SU-DHL-6 (cell line): ENCODE data around the gene TMEM192.
"Not testable (repeated sequence)": the region's sequence is repeated elsewhere in the genome, so short reads cannot be mapped to it uniquely, and the experiment has no call there.

Source experiments
- H2AFZ ChIP-seq: fragments of 200-600 bp; sonication (generic); 2 replicates; pipeline ENCODE4 v1.6.1; 2014; ENCODE audit warnings: low read depth, mild to moderate bottlenecking, moderate library complexity, mixed read lengths, antibody characterized with exemption, low read length; ENCODE audit not compliant: severe bottlenecking
- H3F3A ChIP-seq: fragments of 200-600 bp; shearing (Covaris generic); 2 replicates; pipeline ENCODE4 v1.6.0; 2016; ENCODE audit warnings: antibody characterized with exemption, mild to moderate bottlenecking; ENCODE audit not compliant: insufficient read depth
- H3K27ac ChIP-seq: fragments of 200-600 bp; sonication (generic); 2 replicates; pipeline ENCODE4 v1.5.1; 2016; ENCODE audit warnings: low read depth, mild to moderate bottlenecking, low read length, moderate library complexity, mixed read lengths
- H3K27me3 ChIP-seq: fragments of 200-600 bp; sonication (generic), shearing (Covaris generic); 2 replicates; pipeline ENCODE4 v1.6.0; 2014; ENCODE audit warnings: mild to moderate bottlenecking, low read length
- H3K36me3 ChIP-seq: fragments of 200-600 bp; sonication (generic); 2 replicates; pipeline ENCODE4 v1.6.1; 2014; ENCODE audit warnings: mild to moderate bottlenecking, low read length, mixed read lengths
- H3K4me2 ChIP-seq: fragments of 300-600, 200-600 bp; shearing (Covaris generic), sonication (generic); 2 replicates; pipeline ENCODE4 v1.6.0; 2014; ENCODE audit warnings: low read length, low read depth, mild to moderate bottlenecking; ENCODE audit not compliant: poor library complexity, severe bottlenecking
- H3K4me3 ChIP-seq: fragments of 200-600 bp; sonication (generic); 2 replicates; pipeline ENCODE4 v1.5.1; 2014; ENCODE audit warnings: antibody characterized with exemption, low read length, mild to moderate bottlenecking, mixed read lengths; ENCODE audit not compliant: insufficient read depth, poor library complexity, severe bottlenecking
- H3K79me2 ChIP-seq: fragments of 200-600 bp; sonication (generic); 2 replicates; pipeline ENCODE4 v1.6.1; 2014; ENCODE audit warnings: mild to moderate bottlenecking, low read length, moderate library complexity; ENCODE audit not compliant: insufficient read depth
- H3K9ac ChIP-seq: fragments of 200-600 bp; sonication (generic); 2 replicates; pipeline ENCODE4 v1.7.0; 2014; ENCODE audit warnings: mild to moderate bottlenecking, low read length
- H3K9me2 ChIP-seq: fragments of 200-600 bp; sonication (generic); replicated peaks from 2 replicates; pipeline ENCODE4 v1.6.1; 2014; ENCODE audit warnings: low read length; ENCODE audit not compliant: insufficient read depth
- H3K9me3 ChIP-seq: fragments of 200-600 bp; sonication (generic); 2 replicates; pipeline ENCODE4 v1.6.1; 2014; ENCODE audit warnings: low read length, mixed read lengths; ENCODE audit not compliant: insufficient read depth
- H4K20me1 ChIP-seq: fragments of 200-600 bp; sonication (generic); 2 replicates; pipeline ENCODE4 v1.6.1; 2014; ENCODE audit warnings: low read depth, mild to moderate bottlenecking, antibody characterized with exemption, low read length, moderate library complexity, mixed read lengths
- EZH2phosphoT487 ChIP-seq: fragments of 200-600 bp; sonication (generic), shearing (Covaris generic); conservative IDR thresholded peaks from 2 replicates; pipeline ENCODE4 v1.6.1; 2018; ENCODE audit warnings: mild to moderate bottlenecking, antibody characterized with exemption, low read length, moderate library complexity, mixed read lengths
- TF ChIP-seq, protein P1 (sequence below): fragments of 200-600 bp; sonication (generic); IDR thresholded peaks from one replicate; pipeline ENCODE4 v1.5.1; 2017; ENCODE audit warnings: antibody characterized with exemption, mild to moderate bottlenecking, low read length, moderate library complexity; ENCODE audit not compliant: insufficient read depth, poor library complexity, severe bottlenecking

TMEM192 gene

DNA sequence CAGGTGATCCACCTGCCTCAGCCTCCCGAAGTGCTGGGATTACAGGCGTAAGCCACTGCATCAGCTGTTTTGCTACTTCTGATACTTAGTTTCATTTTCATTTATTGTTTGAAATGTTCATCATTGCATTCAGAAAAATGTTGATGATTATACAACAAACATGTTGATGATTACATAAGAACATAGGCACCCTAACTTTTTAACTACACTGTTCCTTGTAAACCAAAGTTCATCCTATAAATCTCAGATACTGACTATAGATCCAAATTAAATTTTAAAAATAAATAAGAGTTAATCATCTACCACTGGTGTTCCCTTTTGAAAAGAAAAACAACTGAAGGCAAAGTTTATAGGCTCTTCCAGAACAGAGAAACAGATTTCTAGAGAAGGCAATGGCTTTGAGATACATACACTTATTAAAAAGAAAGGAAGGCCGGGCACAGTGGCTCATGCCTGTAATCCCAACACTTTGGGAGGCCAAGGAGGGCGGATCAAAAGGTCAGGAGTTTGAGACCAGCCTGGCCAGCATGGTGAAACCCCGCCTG is 35.6 kb downstream of the TMEM192 start:
- H3K9me3 ChIP-seq = no peaks in the 10 kb centered on the region
- H3K9ac ChIP-seq = no peak overlapping the region
- H2AFZ ChIP-seq = no peak overlapping the region
- no peak overlapping the region for H3K4me2 ChIP-seq
- H3K4me3 ChIP-seq = no peak overlapping the region
- no peaks in the 10 kb centered on the region for H3F3A ChIP-seq
- no peaks in the 10 kb centered on the region for H3K27me3 ChIP-seq
- no peaks in the 10 kb centered on the region for H3K9me2 ChIP-seq
- H3K27ac ChIP-seq = no peak overlapping the region
- H4K20me1 ChIP-seq = no peaks in the 10 kb centered on the region
- peaks cover 12% of the 10 kb centered on the region; the same call in 1 of the 2 replicates for H3K36me3 ChIP-seq
- H3K79me2 ChIP-seq = no peaks in the 10 kb centered on the region
- TF ChIP-seq, protein P1, sequence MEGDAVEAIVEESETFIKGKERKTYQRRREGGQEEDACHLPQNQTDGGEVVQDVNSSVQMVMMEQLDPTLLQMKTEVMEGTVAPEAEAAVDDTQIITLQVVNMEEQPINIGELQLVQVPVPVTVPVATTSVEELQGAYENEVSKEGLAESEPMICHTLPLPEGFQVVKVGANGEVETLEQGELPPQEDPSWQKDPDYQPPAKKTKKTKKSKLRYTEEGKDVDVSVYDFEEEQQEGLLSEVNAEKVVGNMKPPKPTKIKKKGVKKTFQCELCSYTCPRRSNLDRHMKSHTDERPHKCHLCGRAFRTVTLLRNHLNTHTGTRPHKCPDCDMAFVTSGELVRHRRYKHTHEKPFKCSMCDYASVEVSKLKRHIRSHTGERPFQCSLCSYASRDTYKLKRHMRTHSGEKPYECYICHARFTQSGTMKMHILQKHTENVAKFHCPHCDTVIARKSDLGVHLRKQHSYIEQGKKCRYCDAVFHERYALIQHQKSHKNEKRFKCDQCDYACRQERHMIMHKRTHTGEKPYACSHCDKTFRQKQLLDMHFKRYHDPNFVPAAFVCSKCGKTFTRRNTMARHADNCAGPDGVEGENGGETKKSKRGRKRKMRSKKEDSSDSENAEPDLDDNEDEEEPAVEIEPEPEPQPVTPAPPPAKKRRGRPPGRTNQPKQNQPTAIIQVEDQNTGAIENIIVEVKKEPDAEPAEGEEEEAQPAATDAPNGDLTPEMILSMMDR = no peak
- no peak for TF ChIP-seq EZH2phosphoT487

DNA sequence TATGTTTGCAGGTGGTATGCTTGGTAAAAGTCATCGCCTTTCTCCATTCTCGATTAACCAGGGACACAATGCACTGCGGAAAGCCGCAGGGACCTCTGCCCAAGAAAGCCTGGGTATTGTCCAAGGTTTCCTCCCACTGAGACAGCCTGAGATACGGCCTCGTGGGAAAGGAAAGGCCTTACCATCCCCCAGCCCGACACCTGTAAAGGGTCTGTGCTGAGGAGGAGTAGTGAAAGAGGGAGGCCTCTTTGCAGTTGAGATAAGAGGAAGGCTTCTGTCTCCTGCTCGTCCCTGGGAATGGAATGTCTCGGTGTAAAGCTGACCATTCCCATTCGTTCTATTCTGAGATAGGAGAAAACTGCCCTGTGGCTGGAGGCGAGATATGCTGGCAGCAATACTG is 39.3 kb downstream of the TMEM192 start:
- H4K20me1 ChIP-seq, H2AFZ ChIP-seq, H3K9ac ChIP-seq, H3K4me2 ChIP-seq, H3K36me3 ChIP-seq, H3K9me3 ChIP-seq, H3F3A ChIP-seq, H3K79me2 ChIP-seq, H3K27ac ChIP-seq, H3K27me3 ChIP-seq, H3K4me3 ChIP-seq, H3K9me2 ChIP-seq: not testable (repeated sequence)

DNA sequence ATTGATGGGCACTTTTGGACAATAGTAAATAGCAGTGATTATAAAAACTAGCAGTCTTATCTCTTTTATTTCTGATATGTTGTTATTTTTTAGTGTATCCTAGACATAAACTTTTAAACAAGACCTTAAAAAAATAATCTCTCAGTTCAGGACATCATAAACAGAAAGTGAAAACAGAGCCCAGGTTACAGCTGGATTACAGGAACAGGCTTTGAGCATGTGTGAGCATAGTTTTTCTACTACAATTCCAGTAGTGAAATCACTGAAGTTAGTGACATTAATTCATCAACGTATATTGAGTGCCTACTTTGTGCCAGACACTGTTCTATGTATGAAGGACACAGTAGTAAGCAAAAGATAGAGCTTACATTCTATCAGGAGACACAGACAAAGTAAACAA is 42.1 kb downstream of the TMEM192 start:
- Histone ChIP-seq H2AFZ (no peak overlapping the region), H3K79me2 (no peaks in the 10 kb centered on the region), H3K36me3 (no peaks in the 10 kb centered on the region), H4K20me1 (no peaks in the 10 kb centered on the region), H3K9me3 (no peaks in the 10 kb centered on the region), H3K9me2 (no peaks in the 10 kb centered on the region), H3F3A (no peaks in the 10 kb centered on the region), H3K9ac (no peak overlapping the region), H3K27ac (no peak overlapping the region), H3K4me3 (no peak overlapping the region), H3K4me2 (no peak overlapping the region), H3K27me3 (no peaks in the 10 kb centered on the region)
- TF ChIP-seq EZH2phosphoT487 = no peak
- TF ChIP-seq, protein P1 = no peak

DNA sequence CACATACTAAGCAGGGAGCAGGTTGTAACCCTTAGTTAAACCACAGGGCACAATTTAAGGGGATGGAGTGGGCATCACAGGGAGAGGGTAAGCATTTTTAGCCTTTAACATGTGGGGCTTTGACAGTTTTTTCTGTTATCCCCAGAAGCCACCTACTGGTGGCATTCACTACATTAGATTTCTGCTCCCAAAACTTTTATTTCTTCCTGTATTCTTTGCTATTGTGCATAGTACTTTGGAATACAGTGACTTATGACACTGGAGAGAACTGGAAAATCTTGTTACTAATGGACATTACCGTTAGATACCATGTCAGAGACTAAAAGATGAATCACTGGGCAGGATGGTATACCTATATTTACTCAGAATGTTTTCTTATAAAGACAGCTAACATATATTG is 51.7 kb downstream of the TMEM192 start:
- Histone ChIP-seq H3K79me2 (no peaks in the 10 kb centered on the region), H2AFZ (no peak overlapping the region), H3K9me2 (no peaks in the 10 kb centered on the region), H3K4me2 (no peak overlapping the region), H3F3A (no peaks in the 10 kb centered on the region), H4K20me1 (no peaks in the 10 kb centered on the region), H3K27me3 (no peaks in the 10 kb centered on the region), H3K36me3 (no peaks in the 10 kb centered on the region), H3K4me3 (no peak overlapping the region), H3K9me3 (no peaks in the 10 kb centered on the region), H3K27ac (no peak overlapping the region), H3K9ac (no peak overlapping the region)
- TF ChIP-seq, protein P1 = no peak
- TF ChIP-seq EZH2phosphoT487 = no peak
